NCI-H345 (cell line): Measurements from ENCODE around the gene ASPN.

Source experiments
- DNase-seq: peaks from one replicate; lab custom pipeline; 2025; lab: John Stamatoyannopoulos, UW

The ASPN gene

DNA sequence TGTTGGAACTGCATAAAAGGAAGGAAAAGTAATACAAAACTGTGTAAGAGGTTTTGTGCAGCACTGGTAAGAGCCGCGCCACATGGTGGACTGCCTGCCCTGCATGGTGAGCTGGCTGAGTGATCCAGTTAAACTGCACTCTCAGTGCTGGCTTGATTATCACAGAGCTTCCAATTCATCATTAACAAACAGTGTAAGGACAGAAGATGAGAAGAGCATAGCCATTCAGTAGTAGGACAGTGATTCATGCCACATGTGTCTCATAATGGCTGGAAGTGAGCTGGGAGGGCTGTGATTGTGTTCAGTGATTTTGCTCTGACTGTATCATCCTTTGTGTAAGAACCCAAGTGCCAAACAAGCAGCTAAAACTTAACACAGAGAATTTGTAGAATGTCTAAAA is 14.1 kb downstream of the ASPN start:
- DNase-seq, result no peak

DNA sequence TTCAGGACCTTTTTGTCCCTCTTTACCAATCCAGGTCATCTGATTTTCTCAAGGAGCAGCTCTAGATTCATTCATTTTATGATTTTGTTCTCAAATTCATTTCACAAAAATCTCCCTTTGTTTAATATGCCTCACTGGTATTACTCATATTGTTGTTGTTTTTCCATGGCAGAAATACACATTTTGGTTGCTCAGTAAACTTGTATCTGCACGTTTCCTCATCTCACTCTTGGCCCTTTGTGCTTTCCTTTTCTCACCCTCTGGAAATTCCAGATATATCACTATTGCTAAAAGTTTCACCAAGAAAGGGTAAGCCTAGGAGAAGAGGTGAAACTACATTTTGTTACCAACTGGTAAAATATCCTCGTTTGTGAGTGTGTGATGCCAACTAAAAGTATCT is 14.8 kb downstream of the ASPN start:
- DNase-seq, result no peak

DNA sequence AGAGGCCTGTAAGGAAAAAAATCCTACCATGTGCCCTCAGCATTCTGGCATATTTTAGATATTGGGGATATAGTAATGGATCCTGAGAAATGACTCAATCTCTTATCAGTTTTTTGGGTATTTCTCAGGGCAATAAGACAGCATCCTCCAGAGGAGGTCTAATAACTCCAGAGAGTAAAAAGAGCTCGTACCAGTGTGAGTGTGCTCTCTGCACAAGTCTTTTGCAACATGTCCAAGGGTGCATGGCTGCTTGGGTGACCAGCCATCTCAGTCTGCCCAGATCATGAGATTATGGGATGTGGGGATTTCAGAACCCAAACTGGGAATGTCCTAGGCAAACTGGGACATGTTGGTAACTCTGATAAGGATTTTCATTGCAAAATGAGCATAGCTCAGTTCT is 15.3 kb downstream of the ASPN start:
- no peak for DNase-seq

DNA sequence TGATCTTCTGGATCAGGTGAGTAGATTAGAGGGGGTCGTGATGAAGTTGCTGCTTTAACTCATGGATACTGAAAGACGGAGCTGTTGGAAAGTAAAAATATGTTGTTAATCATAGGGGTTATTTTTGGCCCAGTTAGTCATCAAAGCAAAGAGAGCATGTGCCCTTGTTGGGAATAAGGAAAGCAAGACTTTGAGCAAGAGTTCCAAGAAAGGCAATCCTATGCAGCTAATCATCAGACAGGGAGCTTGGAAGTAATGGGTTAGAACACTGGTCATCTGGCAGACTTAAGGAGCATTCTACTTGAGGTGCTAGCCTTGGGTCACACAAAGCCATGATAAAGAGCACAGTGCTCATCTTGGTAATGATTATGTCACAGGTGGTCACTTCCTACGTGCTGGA is 18.3 kb downstream of the ASPN start:
- no peak for DNase-seq

DNA sequence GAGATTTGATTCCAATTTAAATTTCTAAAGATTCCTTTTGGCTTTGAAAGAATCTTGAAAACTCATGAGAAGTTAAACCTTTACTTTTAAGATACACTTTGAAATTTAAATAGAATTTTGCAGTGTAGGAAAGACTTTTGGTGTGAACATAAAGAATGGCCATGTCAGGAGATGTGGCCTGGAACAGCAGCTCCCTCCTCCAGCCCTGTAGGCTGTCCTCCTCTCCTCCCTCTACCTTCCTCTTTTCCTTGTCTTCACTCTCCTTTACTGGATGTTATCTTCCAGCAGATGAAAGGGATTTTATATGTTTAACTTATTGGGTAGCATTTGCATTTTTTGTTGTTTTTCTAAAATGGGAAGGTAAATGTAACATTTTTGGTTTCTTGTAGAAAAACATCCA is 18.9 kb downstream of the ASPN start:
- DNase-seq, result no peak

DNA sequence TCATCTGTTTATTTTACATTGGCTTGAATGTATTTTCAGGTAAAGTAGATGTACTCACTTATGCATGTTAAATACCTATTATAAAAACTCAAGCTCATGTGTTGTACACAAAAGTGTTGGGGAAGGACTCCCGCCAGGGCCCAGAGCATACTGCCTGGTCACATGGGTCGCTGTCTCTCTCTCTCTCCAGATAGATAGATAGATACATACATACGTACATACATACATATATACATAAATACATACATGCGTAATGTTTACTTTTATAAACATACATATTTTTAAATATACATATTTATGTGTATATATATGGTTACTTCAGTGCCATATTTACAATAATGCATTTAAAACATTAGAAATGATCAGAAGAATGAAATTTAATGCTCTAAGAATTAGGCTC is 24.7 kb downstream of the ASPN start:
- DNase-seq, result no peak

DNA sequence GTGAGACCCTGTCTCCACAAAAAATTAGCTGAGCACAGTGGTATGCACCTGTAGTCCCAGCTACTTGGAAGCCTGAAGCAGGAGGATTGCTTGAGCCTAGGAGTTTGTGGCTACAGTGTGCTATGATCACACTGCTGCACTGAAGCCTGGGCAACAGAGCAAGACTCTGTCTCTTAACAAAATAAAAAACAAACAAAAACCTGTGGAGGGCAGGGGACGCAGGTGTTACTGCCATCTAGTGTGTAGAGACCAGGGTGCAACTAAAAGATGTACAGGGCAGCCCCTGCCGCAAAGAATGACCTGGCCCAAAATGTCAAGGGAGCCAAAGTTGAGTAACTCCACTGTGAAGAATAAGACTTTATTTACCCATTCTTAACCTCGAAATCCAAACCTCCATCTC is 27.1 kb downstream of the ASPN start:
- no peak for DNase-seq

DNA sequence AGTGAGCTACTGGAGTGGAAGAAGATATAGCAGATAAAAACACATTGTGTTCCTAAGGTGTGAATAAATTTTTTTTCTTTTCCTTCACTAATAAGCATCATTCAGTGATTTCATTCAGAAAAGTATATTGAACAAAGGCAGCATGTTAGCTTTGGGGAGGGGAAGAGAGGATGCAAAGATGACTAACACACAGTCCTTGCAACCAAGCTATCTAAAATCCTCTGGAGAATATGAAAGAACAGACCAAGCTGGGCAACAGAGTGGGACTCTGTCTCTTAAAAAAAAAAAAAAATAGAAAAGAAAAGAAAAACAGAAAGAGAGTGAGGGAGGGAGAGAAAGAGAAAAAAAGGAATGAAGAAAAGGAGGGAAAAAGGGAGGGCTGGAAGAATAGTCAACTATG is 35.8 kb downstream of the ASPN start:
- DNase-seq, result no peak

DNA sequence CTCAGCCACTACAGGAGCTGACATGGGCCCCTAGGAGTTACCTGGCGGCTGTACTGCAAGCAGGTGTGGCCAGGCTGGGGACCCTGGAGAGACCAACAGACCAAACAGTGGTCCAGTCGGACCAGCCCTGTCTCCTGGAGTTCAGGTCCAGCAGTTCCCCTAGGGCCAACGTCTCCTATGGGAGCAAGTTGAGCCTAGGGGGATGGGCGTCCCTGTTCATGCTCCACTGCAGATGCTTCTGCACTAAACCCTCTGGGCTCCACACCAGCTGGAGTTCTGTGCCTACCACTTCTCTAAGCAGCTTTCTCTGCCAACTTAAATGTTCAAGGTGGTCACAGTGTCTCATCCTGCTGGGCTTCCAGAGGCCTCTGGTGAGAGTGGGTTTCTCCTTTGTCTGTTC is 37.5 kb downstream of the ASPN start:
- peak; percentile 40 for DNase-seq

DNA sequence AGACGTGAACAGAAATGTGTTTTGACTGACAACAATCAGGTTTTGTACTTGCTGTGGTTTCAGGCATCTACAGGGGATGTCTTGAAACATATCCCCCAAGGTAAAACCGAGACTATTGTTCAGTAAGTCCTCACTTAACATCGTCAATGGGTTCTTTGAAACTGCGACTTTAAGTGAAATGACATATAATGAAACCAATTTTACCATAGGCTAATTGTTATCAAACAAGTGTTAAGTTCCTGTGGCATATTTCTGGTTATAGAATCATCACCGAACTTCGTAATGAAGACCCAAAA is 41.6 kb downstream of the ASPN start:
- no peak for DNase-seq

DNA sequence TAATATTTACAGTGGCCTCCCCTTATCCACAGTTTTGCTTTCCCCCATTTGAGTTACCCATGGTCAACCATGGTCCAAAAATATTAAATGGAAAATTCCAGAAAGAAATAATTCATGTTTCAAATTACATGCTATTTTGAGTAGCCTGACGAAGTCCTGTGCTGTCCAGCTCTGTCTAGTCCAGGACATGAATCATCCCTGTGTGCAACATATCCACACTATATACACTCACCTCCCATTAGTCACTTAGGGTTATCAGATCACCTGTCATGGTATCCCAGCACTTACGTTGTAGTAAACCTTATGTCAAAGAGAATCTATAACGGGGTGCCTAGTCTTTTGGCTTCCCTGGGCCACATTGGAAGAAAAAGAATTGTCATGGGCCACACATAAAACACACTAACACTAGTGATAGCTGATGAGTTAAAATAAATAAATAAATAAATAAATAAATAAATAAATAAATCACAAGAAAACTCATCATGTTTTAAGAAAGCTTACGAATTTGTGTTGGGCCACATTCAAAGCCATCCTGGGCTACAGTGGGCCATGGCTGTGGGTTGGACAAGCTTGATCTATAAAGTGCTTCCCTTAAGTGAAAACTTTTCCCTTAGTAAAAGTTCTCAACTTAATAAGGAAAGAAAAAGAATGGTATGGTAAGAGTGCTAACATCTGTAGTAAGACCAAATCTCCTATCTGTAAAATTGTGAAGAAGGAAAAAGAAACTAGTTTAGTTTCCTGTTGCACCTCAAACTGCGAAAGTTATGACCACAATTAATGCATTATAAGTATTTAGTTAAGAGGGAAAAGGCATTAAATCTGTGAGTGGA is 42.2 kb downstream of the ASPN start:
- DNase-seq, result no peak

DNA sequence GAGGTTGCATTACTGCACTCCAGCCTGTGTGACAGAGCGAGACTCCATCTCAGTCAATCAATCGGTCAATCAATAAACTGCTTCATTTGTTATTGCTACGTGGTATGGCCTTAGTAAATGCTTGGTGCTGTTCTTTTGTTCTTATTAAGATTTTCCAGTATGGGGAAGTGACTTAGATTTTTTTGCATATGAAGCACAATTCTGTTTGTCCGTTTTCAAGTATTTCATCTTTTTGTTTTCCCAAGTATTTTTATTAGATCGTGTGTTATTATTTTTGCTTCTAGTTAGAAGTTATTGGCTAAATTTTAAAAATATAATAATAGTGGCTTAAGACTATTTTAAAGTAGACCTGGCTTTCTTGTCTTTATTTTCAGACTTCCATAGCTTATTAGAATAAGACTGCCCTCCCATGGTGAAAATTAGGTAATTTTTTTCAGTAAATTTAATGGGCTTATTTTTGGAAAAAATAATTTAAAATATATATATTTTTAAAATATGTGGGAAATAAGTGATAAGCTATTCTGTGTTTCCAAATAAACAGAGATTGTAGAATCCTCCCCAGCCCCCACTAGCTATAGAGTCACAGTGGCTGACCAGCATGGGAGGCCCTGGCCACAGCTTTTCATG is 43.3 kb downstream of the ASPN start:
- no peak for DNase-seq

DNA sequence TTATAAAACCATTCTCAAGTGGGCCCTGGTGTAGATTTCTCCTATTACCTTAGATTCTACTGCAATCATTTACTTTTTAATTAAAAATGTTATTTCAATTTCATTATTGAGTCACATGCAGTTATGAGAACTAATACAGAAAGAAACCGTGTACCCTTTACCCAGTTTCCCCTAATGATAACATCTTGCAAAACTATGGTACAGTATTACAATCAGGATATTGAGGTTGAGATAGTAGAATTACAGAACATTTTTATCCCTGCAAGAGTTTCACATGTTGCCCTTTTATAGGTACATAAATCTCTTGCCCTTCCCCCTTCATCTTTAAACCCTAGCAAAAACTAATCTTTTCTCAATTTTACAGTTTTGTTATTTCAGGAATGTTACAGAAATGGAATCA is 47.0 kb downstream of the ASPN start:
- DNase-seq, result no peak

DNA sequence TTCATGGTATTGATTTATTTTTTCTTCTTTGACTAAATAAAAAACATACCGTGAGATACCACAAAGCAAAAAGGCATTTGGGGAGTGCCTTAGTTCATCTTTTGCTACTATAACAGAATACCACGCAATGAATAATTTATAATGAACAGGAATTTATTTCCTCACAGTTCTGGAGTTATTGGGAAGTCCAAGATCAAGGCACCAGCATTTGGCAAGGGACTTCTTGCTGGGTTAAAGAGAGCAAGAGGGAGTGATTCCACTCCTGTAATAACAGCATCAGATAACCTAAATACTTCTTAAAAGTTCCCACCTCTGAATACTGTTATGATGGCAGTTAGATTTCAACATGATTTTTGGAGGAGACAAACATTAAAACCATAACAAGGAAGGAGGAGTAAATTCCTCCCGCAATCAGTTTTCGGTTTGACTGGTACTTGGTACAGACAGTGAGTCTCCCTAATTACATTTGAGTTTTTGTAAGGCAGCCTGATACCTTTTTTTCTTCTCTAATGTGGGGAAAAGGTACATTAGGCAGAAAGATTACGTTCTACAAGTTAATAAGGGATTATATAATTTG is 49.2 kb downstream of the ASPN start:
- no peak for DNase-seq

DNA sequence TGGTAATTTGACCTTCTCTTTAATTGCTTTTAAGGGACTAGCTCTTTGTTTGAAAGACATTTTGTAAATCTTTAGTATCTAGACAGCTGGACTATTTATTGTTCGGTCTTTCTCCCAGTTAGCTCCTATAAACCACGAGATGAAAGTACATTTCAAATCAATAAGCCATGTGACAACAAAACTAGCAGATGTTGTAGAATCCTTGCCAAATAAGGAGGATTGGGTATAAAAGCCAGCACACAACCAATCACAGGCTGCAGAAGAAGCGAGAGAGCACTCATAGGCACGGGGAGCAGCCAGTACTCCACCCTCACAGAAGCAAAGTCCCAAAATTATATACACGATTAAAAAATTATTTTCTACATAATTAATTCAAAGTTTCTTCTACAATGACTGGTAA is 50.0 kb downstream of the ASPN start:
- no peak for DNase-seq

DNA sequence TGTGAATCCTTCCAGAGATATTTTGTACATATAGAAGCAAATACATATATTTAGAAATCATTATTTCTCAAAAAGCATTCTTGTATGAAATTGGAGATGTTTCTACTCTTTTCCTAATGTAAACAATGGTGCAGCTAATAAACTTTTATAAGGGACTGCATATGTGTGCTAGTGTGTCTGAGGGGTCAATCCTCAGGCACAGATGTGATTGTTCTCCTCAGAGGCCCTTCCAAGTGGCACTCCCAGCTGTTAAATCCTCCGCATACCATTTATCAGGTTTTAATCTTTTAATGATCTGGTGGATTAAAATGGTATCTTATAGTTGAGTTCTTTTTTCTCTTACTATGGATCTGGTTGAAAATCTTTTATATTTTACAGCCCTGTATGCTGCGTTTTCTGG is 52.5 kb downstream of the ASPN start:
- DNase-seq, result no peak

DNA sequence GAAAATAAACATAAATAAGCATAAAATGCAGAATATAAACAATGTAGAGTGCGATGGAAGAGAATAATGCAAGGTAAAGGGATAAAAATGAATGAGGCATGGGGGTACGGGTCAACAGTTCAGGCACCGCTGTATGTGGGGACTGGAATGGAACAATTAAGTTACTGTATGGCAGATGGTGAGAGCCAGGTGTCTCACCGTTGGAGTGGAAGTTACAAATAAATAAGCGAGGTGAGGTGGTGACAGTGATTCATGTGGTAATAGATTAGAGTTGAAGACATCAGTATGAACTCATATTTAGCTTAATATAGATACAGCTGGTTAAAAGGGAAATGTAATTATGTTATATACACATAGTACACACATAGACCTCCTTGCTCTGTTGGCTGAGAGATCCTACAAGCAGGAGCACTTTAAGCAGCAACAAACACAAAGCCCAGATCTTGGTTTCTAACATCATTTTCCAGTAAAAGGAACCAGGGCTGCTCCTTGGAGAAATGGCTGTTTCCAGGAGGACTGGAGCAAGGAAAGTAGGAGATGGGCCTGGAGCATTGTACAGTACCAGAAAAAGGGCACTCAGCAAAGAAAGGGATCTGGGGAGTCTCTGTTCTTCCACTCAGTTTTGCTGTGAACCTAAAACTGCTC is 55.7 kb downstream of the ASPN start:
- DNase-seq, result no peak

DNA sequence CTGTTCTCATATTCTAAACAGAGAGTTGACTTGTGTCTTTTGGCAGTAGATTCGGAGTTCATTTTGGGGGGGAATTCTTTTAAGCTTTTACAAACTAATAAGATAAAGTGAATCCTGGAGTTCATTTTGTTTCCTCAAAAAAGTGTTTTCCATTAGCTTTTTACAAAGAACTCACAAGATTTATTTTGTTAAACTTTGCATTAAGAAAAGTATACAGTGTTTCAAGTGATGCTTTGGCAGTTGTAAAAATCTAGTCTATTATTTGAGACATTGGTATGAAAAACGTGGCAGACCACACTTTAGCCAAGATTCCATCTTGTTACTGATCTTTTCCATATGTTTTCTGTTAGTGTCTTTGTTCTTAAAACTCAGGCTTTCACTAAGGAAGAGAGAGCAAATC is 56.8 kb downstream of the ASPN start:
- DNase-seq, result no peak

DNA sequence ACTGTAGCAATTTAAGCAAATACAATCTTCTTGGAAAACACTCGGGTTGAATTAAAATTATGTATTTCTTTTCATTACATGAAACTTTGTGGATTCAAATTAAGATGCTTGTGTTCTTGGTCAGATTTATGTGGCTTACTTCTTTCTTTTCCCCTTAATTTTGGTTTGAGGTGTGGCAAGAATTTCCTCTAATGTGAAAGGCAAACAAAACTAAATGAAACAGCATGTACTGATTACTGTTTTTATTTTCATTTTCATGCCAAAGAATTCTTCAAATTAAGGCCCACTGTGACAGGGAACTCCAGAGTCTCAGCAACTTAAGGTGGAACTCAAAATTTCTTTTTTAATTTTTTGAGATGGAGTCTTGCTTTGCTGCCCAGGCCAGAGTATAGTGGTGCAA is 58.0 kb downstream of the ASPN start, which contains the start of gene OMD:
OMD (minus strand) TSS at position 132 of the 400 bp plus-strand sequence. CDS start 6,913 bp downstream, outside the sequence.
- DNase-seq, result no peak

DNA sequence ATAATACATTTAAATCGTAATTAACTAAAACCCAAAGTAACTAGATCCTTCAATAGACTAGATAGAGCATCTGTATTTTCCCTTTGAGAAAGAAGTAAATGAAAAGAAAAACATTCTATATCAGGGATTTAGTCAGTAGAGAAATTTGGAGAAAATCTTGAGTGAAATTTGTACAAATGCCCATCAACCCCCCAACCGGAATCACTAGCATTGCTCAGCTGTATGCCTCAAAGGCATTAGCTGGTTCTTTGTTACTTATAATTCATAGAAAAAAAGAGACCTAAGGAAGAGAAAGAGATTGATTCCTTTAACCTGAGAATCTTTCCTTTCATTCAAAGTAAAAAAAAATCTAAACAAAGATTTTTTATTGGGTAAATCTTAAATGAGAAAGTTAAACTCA is 58.7 kb downstream of the ASPN start:
- no peak for DNase-seq

DNA sequence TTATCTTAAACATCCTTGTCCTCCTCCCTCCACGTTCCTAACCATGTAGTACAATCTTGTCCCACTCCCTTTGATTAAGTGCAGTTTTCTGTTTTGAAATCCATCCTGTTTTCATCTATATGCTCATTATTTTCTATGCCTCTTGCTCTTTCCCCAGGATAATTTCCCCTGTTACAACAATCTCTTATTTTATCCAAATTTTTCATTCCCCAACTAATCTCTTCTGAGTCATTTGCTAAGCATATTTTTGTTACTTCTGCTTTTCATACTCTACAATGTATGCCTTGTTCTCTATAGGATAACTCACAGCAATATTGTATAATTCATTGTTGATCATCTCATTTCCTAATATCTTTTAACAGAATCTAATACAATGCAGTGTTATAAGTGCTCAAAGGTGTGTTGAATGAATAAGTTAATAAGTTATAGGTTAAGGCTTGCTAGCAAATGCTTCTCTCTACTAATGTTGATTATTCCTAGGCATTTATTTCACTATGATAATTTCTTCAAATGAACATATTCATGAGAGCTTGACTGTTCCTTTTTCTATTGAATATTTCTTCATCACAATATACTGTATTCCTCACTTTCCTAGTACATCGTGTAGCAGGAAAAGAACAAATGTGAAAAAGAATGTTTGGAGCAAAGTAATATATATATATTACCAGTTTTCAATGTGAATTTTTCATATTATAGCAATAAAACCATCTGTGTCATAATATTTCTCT is 59.5 kb downstream of the ASPN start:
- no peak for DNase-seq

DNA sequence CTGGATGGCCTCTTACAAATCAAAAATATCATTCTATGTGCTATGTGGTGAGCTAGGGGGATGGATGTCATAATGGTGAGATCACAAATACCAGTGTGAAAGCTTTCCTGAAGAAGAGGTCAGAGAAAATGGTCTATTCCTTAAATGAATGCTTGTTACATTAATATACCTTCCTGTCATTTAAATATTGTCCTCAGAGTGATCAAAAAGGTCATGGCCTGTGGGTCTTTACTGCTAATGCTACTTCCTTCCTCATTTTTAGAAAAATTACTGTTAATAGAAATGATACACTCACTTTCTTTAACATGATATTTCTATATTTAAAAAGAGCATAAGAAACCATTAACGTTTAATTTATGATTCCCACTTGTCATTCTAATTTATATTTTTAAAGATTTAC is 67.7 kb downstream of the ASPN start:
- DNase-seq, result no peak
